Retina (tissue), 1 donor: ENCODE measurements around the gene SMIM35.
"Not testable (repeated sequence)": the region's sequence is repeated elsewhere in the genome, so short reads cannot be mapped to it uniquely, and the experiment has no call there.

Experiments
- DNase-seq: peaks from one replicate; pipeline ENCODE4 v3.0.0-alpha.2; 2016

The SMIM35 gene

DNA sequence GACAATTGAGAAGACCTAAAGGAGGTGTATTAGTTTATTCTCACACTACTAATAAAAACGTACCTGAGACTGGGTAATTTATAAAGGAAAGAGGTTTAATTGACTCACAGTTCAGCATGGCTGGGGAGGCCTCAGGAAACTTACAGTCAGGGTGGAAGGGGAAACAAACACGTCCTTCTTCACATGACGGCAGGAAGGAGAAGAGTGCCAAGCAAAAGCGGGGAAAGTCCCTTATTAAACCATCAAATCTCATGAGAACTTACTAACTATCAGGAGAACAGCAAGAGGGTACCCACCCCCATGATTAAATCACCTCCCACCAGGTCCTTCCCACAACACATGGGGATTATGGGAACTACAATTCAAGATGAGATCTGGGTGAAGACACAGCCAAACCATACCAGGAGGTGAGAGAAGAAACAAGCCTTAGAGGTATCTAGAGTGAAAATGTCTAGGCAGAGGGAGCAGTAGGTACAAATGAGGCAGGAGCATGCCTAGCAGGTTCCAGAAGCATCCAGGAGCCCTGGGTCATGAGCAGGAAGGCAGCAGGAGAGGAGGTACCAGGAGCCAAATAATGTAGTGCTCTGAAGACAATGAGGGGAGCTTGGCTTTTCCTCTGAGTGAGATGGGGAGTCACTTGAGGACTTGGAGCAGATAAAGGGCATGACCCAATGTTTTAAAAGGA, 69.0 kb downstream of the SMIM35 start:
- DNase-seq = no peak

DNA sequence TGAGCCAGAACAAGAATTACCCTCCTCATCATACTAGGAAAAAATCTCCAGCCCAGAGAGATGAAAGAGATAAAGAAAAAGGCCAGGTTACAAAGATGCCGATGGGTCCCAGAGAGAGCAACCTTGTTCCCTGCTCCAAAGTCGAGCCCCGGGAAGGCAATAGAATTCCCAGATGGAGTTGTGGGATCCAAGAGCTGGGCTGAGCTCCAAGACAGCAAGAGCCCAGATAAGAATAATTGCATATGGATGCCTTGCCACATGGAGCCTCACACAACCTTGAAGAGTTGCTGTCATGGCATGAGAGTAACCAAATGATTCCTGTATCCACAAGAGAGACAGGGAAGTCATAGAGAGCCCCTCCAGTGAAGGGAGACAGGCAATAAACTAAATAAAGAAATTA, 69.7 kb downstream of the SMIM35 start:
- no peak for DNase-seq

DNA sequence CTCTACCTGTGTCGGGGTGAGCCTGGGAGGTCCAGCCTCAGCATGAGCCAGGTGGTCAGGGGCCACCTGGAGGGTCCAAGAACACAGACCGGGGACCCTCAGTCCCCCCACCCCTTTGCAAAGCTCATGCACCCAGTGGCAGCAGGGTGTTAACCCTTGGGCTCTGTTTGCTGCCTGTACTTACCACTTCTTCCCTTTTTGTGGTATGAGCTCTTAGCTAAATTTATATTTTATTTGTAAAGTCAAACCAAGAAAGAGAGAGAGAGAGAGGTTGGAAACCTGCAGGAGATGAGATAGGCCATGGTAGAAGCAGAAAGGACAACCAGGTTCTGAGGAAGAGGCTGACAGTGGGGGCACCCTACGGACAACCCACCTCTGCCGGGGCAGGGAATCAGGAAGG, 70.7 kb downstream of the SMIM35 start:
- DNase-seq = no peak

DNA sequence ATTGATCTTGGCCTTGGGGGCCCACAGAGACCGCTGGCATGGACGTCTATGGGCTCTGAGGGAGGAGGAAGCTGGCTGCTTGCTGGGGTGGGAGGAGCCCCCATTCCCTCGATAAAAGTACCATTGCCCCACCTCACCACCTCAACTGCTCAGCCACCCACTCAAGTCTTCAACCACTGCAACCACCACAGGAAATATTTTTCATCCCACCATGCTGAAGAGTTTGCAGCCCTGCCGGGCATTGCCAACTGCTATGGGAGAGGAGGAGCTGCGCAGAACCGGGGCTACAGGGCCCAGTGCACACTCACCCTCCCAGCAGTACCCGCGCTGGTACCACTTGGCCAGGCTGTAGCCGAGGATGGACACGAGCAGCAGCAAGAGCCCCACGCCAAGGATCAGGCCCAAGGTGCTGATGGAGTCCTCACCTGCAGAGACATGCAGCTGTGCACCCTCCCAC, 71.3 kb downstream of the SMIM35 start:
- DNase-seq = no peak

DNA sequence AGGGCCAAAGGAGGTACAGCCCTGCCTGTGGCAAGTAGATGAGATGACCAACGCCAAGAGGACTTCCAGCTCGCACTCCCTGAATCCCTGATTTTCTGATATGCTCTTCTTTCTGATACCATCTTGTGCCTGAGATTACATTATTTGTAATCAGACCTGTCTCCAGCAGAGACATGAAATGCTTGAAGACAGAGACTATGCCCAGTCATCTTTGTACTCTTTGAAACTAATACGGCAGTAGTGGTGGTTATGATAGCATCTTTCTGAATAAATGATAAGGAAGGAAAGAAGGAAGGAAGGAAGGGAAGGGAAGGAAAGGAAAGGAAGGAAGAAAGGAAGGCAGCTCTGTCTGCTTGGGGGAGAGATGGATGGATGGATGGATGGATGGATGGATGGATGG, 72.7 kb downstream of the SMIM35 start:
- DNase-seq = no peak

DNA sequence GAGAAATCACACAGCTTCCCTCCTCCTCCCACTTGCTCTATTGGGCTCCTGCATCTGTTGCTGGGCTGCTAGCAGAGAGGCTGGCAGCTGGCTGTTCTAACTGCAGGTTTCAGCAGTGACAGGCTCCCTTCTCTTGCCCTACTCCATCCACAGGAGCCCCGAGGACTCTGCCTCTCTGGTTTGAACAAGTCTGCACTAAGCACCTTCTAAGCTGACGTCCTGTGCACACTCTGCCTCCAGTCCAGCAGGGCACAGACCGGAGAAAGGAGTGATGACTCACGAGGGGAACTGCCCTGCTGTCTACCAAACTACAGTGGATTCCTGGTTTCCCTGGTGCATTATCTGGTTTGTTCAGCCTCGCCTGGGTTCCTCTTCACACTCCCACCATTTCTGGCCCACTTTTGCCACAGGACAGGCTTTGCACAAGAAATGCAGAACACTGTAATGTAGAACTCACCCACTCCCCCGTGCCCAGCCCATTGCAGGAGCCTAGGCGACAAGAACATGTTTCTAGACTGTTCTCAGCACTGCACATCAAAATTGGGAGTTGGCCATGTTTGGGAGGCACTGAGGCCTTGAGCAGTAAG, 74.6 kb downstream of the SMIM35 start:
- no peak for DNase-seq

DNA sequence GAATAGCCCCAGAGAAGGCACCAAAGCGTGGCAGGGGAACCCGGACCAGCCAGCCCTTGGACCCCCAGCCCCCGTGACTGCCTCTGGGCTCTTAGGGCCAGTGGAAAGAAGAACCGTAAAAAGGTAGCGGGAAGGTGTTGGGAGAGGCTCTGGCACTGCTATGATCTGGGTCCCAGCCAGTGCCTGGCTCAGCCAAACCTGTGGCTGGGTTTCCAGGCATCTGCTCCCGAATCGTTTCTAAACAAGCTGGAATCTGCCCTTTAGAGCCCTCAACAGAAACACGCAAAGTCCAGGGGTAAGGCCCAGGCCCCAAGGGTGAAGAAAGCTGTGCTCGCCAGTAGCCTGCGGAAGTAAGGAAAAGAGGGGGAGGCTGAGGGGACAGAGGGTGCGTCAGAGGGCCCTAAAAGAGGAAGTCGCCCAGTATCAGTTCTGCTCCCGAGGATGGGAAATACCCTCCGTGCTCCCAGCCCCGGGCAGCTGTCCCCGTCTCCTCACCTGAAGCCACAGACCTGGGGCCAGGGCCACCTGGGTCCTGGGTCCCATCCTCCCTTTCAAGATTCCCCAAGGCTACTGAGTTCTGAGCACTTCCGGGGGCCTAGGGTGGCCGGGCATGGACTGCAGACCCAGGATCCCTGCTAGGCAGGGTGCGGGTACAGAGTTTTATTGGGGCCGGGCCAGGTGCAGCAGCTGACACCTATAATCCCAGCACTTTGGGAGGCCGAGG, 75.9 kb downstream of the SMIM35 start:
- DNase-seq = no peak

DNA sequence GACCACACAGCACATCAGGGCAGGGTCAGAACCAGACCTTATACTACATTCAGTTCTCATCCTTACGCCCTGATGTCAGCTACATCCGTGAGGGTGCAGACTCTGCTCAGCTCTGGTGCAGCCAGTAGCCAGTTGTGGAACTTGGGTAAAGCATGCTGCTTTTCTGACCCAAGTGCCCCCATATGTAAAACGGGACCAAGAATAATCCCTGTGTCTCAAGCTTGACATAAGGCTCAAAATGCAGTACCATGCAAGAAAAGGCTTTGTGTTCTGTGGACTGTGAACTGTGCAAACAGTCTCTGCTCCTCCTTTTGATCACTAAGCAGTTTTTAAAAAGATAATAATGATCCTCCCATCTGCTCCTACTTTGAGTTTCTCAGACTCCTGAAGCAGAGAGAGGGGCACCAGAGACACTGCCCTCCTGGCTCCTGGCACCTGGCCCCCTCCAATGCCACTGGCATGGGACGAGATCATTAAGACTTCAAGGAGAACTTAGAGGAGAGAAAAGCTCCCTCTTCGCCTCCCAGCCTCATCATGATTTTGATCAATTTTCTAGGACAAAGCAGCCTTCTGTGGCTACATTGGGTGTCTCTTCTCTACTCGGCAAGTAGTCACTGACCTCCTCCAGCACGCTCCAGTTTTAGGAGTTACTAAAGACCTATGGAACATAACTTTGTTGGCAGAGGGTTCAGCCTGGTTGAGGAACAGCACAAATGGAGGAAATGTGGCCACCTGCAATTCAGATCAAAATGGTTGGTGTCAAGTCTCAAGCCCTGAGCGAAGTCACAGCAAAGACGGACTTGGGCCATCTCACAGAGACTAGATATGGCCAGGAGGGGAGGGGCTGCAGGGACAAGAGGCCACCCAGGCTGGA, 76.7 kb downstream of the SMIM35 start:
- DNase-seq = no peak

DNA sequence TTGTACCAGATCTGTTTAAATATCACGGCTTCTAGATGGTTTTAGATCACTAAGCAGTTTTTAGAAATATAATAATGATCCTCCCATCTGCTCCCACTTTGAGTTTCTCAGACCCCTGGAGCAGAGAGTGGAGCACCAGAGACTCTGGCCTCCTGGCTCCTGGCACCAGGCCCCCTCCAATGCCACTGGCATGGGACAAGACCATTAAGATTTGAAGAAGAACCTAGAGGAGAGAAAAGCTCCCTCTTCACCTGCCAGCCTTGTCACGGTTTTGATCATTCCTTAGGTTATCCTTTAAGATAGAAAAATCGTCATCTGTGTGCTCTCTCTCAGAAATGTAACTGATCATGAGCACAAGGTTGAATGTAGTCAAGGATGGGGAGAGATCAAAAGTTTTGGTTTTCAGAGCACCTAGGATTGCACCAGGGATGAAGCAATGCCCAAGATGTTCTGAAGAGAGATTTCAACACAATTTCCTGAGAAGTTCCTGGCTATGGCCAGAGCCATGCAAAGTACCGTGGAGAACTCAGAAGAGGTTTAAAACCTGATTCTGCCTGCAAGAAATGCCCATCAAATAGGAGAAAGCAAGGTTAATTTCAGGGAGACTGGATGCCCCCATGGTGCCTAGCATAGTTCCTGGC, 78.4 kb downstream of the SMIM35 start:
- DNase-seq = no peak

DNA sequence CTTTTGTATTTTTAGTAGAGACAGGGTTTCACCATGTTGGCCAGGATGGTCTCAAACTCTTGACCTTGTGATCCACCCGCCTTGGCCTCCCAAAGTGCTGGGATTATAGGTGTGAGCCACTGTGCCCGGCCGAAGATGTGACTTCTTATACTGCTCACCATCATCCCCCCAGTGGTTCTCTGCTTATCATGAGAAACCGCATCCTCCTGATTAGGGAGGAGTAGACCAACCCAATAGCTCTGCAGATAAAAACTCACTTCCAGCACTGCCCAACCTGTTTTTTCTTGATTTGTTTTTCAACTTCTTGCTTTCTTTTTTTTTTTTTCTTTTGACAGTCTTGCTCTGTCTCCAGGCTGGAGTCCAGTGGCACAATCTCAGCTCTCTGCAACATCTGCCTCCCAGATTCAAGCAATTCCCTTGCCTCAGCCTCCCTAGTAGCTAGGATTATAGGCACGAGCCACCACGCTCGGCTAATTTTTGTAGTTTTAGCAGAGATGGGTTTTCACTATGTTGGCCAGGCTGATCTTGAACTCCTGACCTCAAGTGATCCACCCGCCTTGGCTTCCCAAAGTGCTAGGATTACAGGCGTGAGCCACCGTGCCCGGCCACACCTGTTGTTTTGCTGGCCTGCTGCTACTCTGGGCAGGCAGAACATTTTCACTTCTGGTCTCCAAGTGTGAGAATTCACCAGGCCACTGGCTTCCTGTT, 79.0 kb downstream of the SMIM35 start:
- DNase-seq = not testable (repeated sequence)

DNA sequence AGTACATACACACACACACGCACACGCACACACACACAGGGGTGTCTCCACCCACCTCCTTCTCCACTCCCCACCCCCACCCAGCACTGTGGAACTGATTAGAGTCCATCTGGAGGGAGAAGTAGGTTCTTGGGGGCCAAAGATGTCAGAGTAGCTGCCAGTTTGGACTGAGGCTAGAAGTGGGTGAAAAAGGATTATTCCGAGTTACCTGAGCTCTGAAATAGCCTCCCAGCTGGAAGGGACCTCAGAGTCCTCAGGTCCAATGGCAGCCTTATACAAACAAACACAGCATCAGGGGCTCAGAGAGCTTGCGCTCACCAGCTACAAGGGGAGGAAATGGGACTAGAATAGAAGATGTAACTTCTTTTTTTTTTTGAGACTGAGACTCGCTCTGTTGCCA, 79.7 kb downstream of the SMIM35 start:
- DNase-seq = no peak

DNA sequence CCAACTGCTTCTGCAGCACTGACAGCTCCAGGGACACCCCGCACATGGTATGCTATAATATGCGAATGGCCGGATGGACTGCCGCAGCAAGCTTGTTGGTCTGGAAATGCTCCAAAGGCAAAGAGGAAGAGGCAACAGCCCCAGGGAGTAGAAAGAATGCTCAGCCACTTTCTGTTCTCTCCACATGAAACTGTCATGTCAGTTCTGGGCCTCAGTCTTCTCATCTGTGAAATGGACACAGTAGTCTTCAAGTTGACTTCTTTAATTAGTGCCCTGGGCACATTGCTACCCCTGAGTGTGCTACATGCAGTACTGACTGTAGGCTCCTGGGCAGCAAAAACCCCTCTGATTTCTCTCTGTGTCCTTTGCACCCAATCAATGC, 80.6 kb downstream of the SMIM35 start:
- DNase-seq = no peak

DNA sequence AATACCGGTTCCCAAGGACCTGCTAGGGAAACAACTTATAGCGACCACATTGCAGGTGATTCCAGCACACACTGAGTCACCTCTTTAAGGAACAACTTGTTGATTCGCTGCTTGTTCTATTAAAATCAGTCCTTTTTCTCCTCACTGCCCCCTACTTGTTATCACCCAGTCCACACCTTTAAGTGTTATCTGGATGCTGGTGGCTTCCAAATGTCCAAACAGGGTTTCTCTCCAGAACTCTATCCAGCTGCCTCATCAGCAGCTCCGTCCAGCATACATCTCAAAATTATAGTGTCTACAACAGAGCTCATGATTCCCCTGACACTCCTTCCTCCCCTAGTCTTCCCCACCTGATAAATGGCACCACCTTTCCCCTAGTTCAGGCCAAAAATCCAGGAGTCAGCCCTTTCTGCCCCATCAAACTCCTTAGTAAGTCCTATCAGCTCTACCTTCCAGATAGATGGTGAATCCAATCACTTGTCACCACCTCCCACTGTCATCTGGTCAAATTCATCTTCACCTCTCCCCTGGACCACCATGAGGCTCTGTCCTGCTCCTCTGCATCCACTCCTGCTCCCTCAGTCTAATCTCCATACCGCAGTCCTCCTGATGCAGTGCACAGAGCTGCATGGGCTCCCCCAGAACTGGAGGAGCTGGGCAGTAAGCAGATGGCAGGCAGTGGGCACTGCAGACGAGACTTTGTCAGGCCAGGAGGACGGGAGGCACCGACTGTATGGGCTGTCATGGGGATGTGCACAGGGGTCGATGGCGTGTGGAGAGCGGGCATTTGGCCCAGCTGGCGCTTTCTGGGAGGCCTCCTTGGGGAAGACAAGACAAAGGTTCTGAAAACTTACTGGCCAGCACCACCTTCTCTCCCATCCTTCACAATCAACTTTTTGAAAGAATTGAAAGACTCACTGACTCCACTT, 81.3 kb downstream of the SMIM35 start:
- DNase-seq = no peak

DNA sequence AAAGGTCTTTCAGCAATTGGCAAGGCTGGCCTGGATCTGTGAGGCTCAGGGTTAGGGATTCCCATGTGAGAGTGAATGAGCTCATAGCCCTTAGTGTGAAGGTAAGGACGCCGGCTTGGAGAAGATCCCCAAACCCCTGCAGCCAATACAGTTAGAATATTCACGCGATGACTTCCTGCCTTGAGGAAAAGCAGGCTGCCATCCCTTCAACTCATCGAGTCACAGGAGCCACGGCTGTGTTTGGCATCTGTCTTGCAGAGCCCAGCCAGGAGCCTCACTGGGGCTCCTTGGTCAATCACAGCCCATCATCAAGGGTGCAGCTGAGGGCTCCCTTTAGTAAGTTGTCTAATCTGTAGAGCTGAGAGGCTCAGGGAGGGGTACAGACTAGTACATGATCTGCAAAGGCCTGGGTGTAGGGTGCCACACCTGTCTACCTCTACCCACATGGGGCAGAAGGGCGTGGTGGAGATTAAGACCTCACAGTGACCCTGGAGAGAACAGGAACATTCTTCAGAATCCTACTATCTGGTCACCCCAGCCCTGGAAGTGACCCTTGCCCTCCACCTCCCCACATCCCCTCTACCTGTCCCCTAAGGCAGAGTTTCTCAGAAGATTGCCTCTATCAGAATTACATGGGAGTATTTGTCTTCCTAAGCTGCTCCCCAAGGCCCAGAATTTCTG, 82.1 kb downstream of the SMIM35 start:
- DNase-seq = no peak

DNA sequence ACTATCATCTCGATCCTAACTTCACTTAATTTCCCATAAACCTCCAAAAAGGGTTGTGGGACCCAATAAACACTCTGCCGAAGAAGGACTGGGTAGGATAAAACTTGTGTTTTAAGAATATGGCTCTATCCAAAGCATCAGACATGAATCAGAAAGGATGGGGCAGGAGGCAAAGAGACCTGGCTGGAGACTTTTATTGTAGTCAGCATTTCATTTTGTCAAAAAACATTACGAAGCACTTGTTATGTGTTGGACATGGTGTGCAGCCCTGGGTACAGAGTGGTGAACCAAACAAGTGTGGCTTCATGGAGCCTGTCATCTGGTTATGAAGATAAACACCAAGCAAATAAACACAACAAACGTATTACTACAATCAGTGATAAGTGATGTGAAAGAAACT, 83.3 kb downstream of the SMIM35 start:
- DNase-seq = no peak

DNA sequence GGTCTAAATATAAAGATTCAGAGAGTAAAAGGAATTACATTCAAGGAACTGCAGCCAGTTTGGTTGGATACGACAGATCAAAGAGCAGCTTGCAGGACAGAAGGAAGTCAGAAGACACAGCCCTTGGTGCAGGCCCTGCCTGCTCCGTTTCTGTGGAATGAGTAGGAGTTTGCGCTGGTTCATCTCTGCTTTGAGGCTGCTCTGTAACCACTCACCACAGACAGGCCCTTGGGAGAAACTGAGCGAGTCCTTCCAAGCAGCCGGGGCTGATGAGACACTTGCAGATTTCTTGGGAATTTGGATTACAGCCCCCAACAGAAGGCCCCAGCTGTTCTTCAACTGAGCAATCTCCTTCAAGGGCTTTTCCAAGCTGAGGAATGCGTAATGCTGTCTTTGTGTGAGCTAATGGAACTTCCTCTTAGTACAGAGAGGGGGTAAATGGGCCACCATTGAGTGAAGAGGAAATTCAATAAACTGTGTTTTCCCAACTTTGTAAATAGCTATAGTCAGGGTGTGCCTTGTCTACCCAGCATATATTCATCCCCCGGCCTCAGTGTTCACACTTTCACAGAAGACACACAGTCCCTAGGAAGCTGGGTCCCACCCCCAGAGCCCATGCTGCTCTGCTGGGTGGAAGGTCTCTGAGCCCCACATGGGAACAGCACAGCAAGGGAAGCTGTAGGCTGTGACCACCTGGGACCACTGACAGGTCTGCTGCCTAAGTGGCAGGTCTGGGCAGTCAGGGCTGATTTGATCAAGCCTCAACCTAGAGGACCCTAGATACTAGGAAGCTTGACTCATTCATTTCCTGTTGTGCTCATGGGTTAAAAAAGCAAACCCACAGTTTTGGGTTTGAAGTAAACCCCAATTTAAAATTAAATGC, 84.0 kb downstream of the SMIM35 start:
- peak; percentile 6 for DNase-seq

DNA sequence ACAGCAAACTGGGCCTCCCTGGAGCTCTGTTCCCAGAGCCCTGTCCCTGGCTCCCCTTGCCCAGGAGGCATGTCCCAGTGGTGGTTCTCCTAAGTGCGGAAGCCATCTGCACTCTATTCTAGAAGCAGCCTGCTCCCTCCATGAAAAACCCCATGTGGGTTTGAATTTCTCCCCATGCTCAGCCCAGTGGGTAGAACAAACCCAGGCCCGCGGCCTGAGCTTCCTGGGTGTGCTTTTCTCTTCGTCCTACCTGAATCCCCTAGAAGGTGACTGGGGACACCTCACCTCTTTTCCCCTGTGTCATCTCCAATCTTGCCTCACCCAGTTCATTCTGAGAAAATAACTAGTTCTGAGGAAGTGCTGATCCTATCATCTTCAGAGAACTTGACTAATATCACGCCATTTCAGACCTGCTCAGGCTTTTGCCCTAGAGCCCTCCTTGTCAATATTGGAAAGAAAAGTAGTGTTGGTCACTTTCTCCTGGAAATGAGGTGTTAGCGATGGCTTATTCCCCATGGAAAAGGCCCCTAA, 84.7 kb downstream of the SMIM35 start:
- no peak for DNase-seq

DNA sequence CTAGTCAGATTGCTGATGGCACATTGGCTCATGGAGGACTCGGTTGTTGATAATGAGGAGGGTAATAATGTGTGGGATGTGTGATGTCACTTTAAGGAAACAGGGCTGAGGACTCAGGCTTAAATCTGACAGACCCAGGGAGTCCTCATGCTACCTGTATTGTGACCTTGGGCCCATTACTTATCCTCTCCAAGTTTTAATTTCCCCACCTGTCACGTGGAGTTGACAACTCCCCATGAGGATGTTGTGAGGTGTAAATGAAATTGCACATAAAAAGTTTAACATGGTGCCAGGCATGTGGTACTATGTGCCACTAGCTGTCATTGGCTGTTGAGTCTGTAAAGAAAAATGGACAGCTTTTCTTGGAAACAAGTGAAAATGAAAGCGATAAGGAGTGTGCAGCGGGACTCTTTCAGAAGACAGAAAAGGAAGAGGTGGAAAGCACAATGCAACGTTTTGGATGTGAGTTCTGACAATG, 85.2 kb downstream of the SMIM35 start:
- DNase-seq = no peak

DNA sequence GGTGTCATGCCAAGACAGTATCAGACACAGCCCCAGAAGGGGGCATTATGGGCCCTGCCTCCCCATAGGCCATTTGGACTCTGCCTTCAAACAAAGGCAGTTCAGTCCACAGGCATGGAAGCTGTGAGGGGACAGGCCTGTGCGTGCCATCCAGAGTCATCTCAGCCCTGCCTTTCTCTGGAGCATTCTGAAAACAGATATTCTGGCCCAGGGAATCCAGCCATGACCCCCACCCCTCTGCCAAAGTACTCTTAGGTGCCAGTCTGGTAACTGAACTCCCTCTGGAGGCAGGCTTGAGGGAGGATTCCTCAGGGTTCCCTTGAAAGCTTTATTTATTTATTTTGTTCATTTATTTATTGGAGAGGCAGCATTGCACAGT, 85.9 kb downstream of the SMIM35 start:
- DNase-seq = no peak
